Brain pericyte (primary cell): Measurements from ENCODE around the gene LUZP2.
"Not testable (repeated sequence)": the region's sequence is repeated elsewhere in the genome, so short reads cannot be mapped to it uniquely, and the experiment has no call there.

ENCODE experiments used
- DNase-seq: peaks from one replicate; pipeline ENCODE4 v3.0.0-alpha.2; 2012; ENCODE audit warnings: low read depth, low spot score

LUZP2 gene

DNA sequence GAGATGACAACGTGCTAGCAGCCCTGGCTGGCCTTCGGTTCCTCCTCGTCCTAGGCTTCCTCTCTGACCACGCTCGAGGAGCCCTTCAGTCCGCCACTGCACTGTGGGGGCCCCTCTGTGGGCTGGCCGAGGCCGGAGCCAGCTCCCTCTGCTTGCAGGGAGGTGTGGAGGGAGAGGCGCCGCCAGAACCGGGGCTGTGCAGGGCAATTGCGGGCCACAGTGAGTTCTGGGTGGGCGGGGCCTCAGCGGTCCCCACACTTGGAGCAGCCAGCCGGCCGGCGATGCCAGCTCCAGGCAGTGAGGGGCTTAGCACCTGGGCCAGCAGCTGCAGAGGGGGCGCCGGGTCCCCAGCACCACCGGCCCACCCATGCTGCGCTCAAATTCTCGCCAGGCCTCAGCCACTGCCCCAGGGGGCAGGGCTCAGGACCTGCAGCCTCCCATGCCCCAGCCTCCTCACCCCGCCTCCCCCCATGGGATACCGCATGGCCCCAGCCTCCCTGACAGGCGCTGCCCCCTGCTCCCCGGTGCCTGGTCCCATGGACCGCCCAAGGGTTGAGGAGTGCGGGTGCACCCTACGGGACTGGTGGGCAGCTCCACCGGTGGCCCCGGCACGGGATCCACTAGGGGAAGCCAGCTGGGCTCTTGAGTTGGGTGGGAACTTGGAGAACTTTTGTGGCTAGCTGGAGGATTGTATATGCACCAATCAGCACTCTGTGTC lies 399.4 kb downstream of the LUZP2 start:
- DNase-seq = no peak

DNA sequence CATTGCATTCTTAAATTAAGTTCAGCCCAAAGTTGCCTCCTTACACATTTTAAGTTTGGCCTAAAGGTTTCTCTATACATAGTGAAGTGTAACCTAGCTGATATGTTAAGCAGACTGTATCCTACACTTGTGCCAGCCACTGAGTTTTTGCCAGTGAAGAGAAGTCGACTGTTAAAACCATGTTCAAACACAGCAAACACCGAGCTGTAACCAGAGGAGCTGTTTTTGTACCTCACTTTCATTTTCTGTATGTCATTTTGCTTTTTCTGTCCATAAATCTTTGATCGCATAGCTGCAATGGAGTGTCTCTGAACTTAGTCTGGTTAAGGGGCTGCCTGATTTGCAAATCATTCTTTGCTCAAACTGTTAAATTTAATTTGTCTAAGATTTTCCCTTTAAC lies 403.7 kb downstream of the LUZP2 start:
- DNase-seq = no peak

DNA sequence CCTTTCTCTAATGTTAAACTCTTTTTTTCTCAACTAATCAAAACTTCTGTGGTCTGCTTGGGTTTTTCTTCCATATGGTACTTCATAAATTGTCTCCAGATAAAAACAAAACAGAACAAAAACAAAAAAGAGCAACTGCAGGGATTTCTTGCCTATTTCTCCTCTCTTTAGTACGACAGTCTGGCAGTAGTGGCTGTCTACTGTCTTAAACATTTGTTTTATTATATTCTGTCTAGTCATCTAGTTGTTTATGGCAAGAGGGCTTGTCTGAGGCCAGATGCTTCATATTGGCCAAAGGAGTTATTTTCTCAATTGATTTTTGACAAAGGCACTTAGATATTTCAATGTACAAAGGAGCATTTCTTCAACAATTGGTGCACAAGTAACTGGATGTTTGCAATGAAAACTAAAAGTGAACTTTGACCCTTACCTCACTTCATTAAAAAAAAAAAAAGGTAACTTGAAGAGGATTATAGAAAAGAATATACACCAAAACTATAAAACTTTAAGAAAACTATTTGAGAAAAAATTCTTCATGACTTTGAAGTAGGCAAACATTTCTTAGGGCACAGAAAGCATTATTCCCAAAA lies 404.2 kb downstream of the LUZP2 start:
- DNase-seq = no peak

DNA sequence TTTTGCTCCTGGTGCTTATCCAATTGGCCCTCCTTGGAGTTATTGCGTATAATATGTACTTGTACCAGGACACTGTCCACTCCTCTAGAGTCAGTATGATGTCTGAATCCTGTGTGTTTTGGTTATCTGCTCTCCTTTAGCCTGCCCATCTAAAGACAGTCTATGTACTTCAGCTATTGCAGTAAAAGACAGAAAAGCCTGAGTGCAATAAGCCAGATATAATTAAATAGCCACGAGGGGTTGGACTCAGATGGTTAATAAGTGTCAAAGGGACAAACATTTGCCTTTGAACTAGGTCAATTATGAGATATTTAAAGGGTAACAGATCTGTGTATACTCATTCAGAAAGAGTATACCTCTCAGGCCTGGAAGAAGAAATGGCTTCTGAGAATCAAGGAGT lies 406.7 kb downstream of the LUZP2 start:
- no peak for DNase-seq

DNA sequence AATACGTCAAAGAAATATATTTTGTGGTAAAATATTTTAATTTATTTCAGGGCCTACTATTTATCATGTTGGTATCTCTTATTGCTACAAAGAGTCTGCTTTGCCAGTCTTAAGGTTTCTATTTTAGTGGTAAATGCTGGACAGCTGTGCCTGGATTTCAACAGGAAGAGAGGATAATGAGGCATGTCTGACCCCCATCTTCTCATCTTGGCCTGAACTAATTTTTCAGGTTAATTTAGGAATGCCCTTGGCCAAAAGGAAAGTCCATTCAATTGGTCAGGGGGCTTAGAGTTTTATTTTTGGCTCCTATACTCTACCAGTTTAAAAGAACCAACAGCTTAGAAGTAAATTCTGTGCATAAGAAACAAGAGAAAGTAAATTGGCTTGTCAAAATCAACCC lies 428.2 kb downstream of the LUZP2 start:
- no peak for DNase-seq

DNA sequence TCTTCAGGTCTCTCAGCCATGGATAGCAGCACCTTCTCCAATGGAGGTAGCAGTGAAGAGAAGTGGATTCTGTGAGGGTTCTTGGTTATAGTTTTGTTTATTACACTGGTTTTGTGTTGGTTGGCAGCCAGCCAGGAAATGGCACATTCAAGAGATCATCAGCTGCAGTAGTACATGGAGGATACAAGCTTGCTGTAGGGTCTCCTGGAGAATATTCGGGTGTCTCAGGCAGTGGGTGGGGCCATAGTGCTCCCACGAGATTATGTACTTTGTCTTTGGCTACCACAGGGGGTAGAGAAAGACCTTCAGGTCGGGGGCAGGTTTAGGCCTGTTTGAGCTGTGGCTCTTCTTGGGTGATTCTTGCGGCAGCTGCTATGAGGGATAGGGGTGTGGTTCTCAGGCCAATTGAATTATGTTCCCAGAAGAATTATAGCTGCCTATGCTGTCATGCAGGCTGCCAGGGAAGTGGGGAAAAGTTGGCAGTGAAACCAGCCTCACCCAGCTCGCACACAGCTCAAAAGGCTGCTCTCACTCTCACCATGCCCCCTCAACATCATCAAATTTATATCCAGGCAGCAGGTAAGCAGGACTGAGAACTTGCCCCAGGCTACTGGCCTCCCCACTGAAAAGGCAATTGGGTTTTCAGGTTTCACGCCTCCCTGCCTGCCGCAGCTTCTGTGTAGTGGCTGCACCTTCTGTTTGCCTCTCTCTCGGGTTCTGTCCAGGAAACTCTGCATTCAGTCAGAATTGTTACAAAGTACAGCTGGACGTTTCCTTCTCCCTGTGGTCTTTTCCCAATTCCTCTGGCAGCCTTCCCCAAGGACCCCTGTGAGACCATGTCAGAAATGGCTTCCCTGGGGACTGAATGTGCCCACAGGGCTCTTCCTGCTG lies 435.5 kb downstream of the LUZP2 start:
- no peak for DNase-seq

DNA sequence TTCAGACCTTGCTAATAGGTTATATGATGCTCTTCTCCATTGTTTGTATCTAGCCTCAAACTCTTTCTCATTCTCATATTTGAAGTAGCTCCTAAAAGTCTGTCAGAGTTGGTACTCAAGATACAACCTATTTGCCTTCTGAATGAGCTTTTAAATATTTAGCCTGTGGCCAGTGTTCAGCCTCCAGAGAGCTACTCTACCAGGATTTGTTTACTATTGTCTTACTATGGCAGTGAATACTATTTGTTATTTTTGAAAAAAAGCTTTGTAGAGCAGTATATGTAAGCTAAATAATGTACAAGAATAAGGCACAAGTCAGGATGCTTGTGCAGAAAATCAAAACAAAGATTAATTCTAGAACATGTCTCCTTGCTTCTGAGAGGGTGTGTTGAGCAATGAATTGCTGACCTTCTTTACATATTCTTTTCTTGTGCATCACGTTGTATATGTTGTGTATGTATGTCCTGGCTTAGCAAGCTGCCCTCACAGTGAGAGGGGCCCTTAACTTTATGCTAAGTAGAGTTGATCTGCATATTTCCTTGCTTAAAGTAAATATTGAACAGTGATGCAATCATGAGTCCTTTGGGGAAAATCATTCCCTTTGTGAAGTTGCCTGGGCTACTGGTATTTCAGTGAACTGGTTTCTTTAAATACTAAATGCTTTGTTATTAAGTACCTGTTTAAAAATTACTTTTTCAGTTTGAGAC lies 438.0 kb downstream of the LUZP2 start:
- DNase-seq = no peak

DNA sequence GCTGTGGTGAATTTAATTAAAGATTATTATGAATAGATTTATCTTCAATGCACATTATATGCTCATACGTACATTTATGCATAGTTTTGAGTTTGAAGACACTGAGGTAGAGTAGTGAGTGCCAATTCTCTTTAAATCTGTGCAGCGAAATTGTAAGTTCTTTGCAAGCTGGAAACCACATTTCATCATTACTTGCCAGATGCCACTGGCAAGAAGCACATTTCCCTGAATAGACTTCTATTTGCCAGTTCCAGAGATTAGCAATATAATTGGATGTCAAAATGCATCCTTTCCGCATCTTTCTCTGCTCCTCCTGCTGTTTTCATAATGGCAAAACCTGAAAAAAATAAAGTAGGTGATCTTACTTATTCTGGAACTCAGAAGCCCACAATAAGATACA lies 448.0 kb downstream of the LUZP2 start:
- no peak for DNase-seq

DNA sequence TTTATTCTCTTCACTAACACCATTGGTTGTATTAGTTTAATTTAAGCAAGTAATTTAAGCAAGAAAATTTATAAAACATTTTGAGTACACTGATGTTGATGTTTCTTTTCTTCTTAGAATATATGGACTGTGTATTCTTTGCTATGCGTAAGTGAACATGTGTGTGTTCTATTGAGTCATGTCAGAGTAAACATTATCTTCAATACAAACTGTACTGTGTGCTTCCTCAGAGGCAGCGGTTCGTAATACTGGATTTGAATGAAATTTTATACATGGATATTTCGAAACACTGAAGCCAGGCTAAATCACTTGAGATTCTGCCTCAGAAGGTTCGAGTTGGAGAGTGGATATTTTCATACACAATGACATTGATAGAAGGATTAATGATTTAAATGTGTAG lies 452.6 kb downstream of the LUZP2 start:
- DNase-seq = no peak

DNA sequence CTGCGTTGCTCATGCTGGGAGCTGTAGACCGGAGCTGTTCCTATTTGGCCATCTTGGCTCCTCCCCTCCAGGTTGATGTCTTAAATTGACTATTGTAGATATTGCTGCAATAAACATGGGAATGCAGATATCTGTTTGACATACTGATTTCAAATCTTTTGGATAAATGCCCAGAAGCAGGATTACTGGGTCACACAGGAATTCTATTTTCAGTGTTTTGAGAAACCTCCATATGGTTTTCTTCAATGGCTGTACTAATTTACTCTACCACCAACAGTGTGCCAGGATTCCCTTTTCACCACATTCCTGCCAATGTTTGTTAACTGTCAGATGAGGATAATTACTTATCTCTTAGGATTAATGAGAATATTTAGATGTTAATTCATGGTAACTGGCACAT lies 467.0 kb downstream of the LUZP2 start:
- DNase-seq = no peak

DNA sequence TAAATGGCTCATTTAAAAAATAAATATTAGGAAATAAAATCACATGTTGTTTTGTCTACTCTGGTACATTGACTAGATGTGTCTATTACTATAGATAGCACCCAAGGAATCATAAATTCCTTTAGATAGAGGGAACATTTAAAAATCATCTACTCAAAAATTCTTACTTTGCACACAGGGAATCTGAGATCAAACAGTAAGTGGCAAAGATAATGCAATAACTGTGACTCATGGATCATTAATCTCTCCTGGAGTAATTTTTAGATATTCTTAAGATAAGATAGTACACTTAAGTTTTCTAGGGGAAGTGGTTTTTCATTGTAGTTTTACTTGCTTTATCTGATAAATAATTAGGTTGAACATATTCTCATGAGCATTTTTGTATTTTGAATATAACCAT lies 468.9 kb downstream of the LUZP2 start:
- no peak for DNase-seq

DNA sequence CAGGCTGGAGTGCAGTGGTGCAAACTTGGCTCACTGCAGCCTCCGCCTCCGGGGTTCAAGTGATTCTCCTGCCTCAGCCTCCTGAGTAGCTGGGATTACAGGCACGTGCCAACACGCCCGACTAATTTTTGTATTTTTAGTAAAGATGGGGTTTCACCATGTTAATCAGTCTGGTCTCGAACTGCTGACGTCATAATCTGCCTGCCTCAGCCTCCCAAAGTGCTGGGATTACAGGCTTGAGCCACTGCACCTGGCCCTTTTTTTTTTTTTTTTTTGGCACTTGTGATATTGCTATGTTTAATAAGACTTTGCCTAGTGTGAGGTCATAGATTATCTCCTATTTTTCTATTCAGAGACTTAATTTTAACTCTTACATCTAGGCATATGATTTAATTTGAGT lies 497.1 kb downstream of the LUZP2 start:
- DNase-seq = not testable (repeated sequence)

DNA sequence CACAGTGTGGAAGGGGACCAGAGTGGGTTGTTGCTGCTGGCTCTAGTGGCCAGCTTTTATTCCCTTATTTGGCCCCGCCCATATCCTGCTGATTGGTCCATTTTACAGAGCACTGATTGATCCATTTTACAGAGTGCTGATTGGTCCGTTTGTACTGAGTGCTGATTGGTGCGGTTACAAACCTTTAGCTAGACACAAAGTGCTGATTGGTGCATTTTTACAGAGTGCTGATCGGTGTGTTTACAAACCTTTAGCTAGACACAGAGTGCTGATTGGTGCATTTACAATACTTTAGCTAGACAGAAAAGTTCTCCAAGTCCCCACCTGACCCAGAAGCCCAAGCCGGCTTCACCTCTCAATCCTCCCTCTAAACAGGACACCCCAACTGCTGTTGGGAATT lies 503.1 kb downstream of the LUZP2 start:
- DNase-seq = not testable (repeated sequence)

DNA sequence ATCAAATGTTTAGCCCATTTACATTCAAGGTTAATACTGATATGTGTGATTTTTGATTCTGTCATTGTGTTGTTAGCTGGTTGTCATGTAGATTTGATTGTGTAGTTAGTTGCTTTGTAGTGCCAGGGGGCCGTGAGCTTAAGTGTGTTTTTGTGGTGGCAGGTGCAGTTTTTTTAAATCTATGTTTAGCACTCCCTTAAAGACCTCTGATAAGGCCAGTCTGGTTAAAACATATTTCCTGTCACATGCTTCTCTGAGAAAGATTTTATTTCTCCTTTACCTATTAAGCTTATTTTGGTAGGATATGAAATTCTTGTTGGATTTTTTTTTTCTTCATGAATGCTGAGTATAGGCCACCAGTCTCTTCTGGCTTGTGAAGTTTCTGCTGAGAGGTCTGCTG lies 540.6 kb downstream of the LUZP2 start:
- no peak for DNase-seq

DNA sequence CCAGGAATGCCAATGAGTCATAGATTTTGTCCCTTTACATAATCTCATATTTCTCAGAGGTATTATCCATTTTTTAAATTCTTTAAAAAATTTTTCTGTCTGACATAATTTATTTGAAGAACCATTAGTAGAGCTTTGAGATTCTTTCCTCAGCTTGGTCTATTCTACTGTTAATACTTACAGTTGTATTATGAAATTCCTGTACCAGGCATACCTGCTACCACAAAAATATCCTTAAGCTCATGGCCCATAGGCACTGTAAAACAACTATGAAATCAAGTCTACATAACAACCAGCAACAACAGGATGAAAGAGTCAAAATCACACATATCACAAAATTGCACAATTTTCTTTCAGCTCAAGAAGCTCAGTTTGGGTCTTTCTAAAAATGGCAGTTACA lies 541.3 kb downstream of the LUZP2 start:
- no peak for DNase-seq

DNA sequence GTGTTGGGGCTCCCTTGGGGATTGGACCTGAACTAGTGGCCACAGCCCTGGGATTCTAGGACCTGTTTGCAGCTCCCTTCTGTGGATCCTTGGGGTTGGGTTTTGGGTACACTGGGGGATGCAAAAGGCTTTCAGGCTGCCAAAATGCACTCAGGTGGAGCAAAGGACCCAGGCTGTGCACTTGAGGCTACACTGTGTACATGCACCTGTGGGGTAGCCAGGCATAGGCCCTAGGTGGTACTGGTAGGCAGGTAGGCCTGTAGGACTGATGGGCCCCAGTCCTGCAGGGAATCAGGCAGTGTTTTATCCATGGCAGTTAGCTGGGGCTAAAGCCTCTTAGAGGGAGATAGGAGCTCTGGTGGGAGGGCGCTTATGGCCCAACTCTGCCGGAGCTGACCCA lies 542.3 kb downstream of the LUZP2 start:
- DNase-seq = no peak

DNA sequence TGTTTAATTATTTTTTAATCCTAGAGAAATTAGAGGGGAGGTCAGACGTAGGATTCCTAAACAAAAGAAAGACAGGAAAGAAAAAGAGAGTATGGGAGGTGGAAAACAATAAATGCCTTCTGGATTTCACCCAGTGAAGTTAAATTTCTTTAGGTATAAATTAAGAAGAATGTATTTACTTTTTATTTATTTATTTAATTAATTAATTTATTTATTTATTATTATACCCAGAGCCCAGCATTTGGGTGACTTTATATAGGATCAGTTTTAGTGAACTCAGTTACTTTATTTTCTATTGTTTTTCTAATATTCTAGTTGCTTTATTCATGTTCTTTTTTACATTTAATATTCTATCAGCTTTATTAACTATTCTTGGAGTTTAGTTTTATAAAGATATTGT lies 551.8 kb downstream of the LUZP2 start:
- no peak for DNase-seq

DNA sequence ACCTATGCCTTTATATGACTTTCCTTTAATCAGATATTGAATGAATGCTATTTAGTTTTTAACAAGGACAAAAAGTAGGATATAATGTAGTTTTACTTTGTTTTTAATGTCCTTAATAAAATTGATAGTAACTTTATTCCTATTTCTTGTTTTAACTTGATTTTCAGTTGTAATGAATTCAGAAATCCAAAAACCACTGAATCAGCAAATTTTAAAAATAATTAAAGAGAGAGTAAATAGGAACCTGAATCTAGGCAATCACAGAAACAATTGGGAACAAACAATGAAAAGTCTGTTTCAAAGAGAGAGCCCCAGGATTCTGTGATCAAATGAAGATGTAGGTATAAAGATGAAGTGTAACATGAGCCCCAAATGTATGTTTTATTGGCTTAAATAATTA lies 556.0 kb downstream of the LUZP2 start:
- no peak for DNase-seq

DNA sequence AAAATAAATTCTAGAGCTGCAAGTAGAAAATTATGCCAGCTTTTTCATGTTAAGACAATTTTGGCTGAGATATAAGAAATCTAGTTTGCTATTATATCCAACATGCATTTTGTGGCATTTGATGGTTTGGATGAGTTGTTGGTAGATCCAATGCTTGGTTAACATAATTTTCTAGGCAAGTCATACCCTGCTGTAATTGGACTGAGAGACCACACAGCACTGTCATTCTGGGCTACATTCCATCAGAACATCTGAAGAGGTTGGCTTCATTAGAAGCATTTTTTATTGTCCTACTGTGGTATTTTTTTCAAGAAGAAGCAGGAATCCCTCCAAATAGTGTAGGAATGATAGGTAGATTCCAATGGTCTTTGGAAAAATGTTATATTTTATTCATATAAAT lies 561.0 kb downstream of the LUZP2 start:
- no peak for DNase-seq

DNA sequence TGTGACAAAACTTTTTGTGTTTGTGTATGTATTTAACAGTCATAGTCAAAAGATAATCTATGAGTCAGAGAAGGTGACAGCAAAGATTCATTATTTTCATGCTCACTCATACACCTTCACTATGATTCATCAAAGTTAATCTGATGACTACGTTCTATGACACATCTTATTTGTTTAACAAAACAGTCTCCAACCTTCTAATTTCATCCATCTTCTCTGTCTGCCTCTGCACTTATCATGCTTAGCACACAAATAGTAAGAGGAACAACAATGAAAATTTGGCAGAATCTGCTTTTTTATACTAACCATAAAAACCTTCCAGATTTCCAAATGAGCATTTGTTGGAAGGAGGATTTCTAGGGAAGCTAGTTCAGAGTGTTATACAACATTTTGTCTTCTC lies 568.9 kb downstream of the LUZP2 start:
- no peak for DNase-seq

DNA sequence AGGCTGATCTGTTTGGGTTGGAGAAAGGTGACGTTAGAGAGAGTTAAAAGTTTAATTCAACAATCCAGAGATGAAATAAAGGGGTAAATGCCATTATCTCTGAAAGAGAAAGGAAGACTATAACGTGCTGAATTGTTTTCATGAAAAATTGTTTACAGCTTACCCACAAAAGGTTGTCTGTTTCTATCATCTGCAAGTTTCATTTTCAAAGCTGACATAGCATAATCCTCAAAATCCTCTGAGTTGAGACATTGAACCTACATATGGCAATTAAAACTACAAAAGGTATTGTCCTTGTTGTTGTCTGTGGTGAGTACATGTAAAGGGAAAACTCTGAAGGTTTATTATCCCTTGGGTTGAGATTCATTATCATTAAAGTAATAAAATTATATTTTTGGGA lies 569.9 kb downstream of the LUZP2 start:
- DNase-seq = no peak

DNA sequence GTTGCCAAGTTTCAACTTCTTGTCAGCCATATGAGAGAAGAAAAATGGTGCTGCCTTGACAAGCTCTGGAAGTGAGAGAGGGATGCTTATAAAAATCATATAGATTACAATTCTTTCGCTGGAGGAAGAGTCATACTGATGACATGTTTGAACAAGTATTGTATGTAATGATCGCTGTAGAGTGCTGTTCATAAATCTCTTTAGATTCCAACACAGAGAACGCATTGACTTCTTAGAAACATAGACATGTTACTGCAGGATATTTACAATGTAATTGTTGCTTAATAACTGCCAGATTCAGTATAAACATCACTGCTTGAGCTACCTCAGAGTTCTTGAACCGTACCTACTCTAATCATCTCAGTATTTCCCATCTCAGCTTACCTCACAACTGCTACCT lies 571.6 kb downstream of the LUZP2 start:
- no peak for DNase-seq
